H1 (cell line): ENCODE data around the gene PACSIN2. TPM values are rescaled to one million over a fixed set of nuclear protein-coding genes. Genes with fewer than 3 reads are reported as not detected.

Source experiments
- CTCF ChIA-PET: fragments of 300-600 bp; sonication (Branson Sonifier 250); formaldehyde crosslinking; loops from one replicate; lab custom pipeline; 2021; ENCODE audit not compliant: partially characterized antibody; lab: Charles Lee
- POLR2A ChIA-PET: fragments of 300-600 bp; sonication (Branson Sonifier 250); formaldehyde crosslinking; loops from one replicate; lab custom pipeline; 2021; ENCODE audit warnings: inconsistent platforms; ENCODE audit not compliant: partially characterized antibody; lab: Charles Lee
- DNase-seq, 2 experiments: peaks; one replicate each; pipeline versions ENCODE4 v3.0.0 to v3.0.0-alpha.2; 2010 to 2022; ENCODE audit warnings: low spot score in 2 of 2, low read depth in 1 of 2, mixed read lengths in 1 of 2
- FAIRE-seq: peaks from 2 replicates; lab custom pipeline; 2011; peaks lifted over from hg19 to GRCh38; lab: Jason Lieb, UNC
- H2AFZ ChIP-seq: 2 replicates; pipeline ENCODE4 v1.8.1; 2012; ENCODE audit warnings: low read length, inconsistent platforms
- H2AK5ac ChIP-seq: 2 replicates; pipeline ENCODE4 v1.6.1; 2013; ENCODE audit warnings: low read depth, low read length
- H2BK120ac ChIP-seq: replicated peaks from 2 replicates; pipeline ENCODE3; 2013; ENCODE audit warnings: low read depth, low read length, inconsistent platforms
- H2BK12ac ChIP-seq: 2 replicates; pipeline ENCODE4 v1.6.1; 2013; ENCODE audit warnings: low read depth, low read length
- H2BK15ac ChIP-seq: 2 replicates; pipeline ENCODE4 v1.6.1; 2013; ENCODE audit warnings: low read length
- H2BK20ac ChIP-seq: 2 replicates; pipeline ENCODE4 v1.6.1; 2013; ENCODE audit warnings: low read length
- H2BK5ac ChIP-seq: 2 replicates; pipeline ENCODE4 v1.6.1; 2013; ENCODE audit warnings: low read depth, low read length
- H3K14ac ChIP-seq: 2 replicates; pipeline ENCODE4 v1.6.1; 2013; ENCODE audit warnings: inconsistent platforms; ENCODE audit not compliant: insufficient read length
- H3K18ac ChIP-seq: 2 replicates; pipeline ENCODE4 v1.6.1; 2013; ENCODE audit warnings: low read length; ENCODE audit errors: extremely low read depth
- H3K23ac ChIP-seq: 2 replicates; pipeline ENCODE4 v1.6.1; 2013; ENCODE audit warnings: inconsistent platforms; ENCODE audit not compliant: insufficient read length
- H3K23me2 ChIP-seq: 2 replicates; pipeline ENCODE4 v1.6.1; 2013; ENCODE audit warnings: low read depth, low read length
- H3K27ac ChIP-seq: 2 replicates; pipeline ENCODE4 v1.6.1; 2011; ENCODE audit warnings: low read depth, low read length, inconsistent platforms
- H3K27me3 ChIP-seq, 4 experiments: replicated peaks in 1 of 4; 1 replicate in 1 of 4; 2 replicates in 3 of 4; pipeline versions ENCODE4 v1.6.1 to v1.8.1; 2011 to 2013; ENCODE audit warnings: low read length in 3 of 4, mild to moderate bottlenecking in 3 of 4, inconsistent platforms in 2 of 4, mixed read lengths in 2 of 4, moderate library complexity in 1 of 4; ENCODE audit not compliant: control insufficient read depth in 3 of 4, insufficient read depth in 3 of 4; ENCODE audit errors: extremely low read depth in 1 of 4
- H3K36me3 ChIP-seq, 4 experiments: 2 replicates each; pipeline versions ENCODE4 v1.6.1 to v1.8.1; 2011 to 2013; ENCODE audit warnings: mild to moderate bottlenecking in 4 of 4, low read length in 3 of 4, moderate library complexity in 2 of 4, control low read depth in 1 of 4, inconsistent platforms in 1 of 4; ENCODE audit not compliant: insufficient read depth in 4 of 4, control insufficient read depth in 2 of 4
- H3K4ac ChIP-seq: replicated peaks from 2 replicates; pipeline ENCODE3; 2013; ENCODE audit warnings: low read length, low read depth, mixed read lengths, inconsistent platforms; ENCODE audit not compliant: insufficient read length
- H3K4me1 ChIP-seq, 4 experiments: replicated peaks in 1 of 4; 1 replicate in 1 of 4; 2 replicates in 3 of 4; pipeline versions ENCODE4 v1.6.1 to v1.8.1; 2011 to 2013; ENCODE audit warnings: low read length in 3 of 4, inconsistent platforms in 2 of 4, mixed read lengths in 1 of 4; ENCODE audit not compliant: insufficient read depth in 4 of 4, control insufficient read depth in 3 of 4
- H3K4me2 ChIP-seq, 2 experiments: 2 replicates each; pipeline versions ENCODE4 v1.6.1 to v1.8.1; 2011 to 2013; ENCODE audit warnings: low read depth in 2 of 2, low read length in 2 of 2, control low read depth in 1 of 2, inconsistent platforms in 1 of 2, mild to moderate bottlenecking in 1 of 2; ENCODE audit not compliant: insufficient read depth in 1 of 2
- H3K4me3 ChIP-seq, 4 experiments: fragments of 200-600, 300-600 bp in 1 of 4; sonication (generic), shearing (Covaris generic), sonication (Bioruptor Twin) in 1 of 4; 2 replicates each; pipeline versions ENCODE4 v1.5.1 to v1.8.1; 2011 to 2016; ENCODE audit warnings: low read length in 4 of 4, low read depth in 3 of 4, control low read depth in 2 of 4, inconsistent platforms in 2 of 4, mild to moderate bottlenecking in 2 of 4, mixed read lengths in 1 of 4, moderate library complexity in 1 of 4; ENCODE audit not compliant: insufficient read depth in 2 of 4; ENCODE audit errors: extremely low read depth in 1 of 4
- H3K56ac ChIP-seq: replicated peaks from 2 replicates; pipeline ENCODE3; 2013; ENCODE audit warnings: low read depth, mild to moderate bottlenecking, mixed read lengths, low read length, inconsistent platforms; ENCODE audit not compliant: insufficient read length
- H3K79me1 ChIP-seq: 2 replicates; pipeline ENCODE4 v1.6.1; 2013; ENCODE audit warnings: low read depth, low read length, control low read depth
- H3K79me2 ChIP-seq, 2 experiments: 2 replicates each; pipeline versions ENCODE4 v1.6.1 to v1.8.1; 2012 to 2013; ENCODE audit warnings: low read length in 2 of 2, mild to moderate bottlenecking in 2 of 2, inconsistent platforms in 1 of 2; ENCODE audit not compliant: insufficient read depth in 2 of 2, control insufficient read depth in 1 of 2
- H3K9ac ChIP-seq, 4 experiments: replicated peaks in 1 of 4; 1 replicate in 1 of 4; 2 replicates in 3 of 4; pipeline versions ENCODE4 v1.6.1 to v1.8.1; 2011 to 2013; ENCODE audit warnings: low read depth in 3 of 4, low read length in 3 of 4, control low read depth in 2 of 4, mild to moderate bottlenecking in 2 of 4, moderate library complexity in 2 of 4, inconsistent platforms in 1 of 4; ENCODE audit errors: extremely low read depth in 1 of 4
- H3K9me3 ChIP-seq, 2 experiments: 2 replicates each; pipeline versions ENCODE4 v1.6.1 to v1.8.1; 2012 to 2013; ENCODE audit warnings: mild to moderate bottlenecking in 2 of 2, moderate library complexity in 2 of 2, control low read depth in 1 of 2, inconsistent platforms in 1 of 2, low read depth in 1 of 2, low read length in 1 of 2, mixed read lengths in 1 of 2; ENCODE audit not compliant: insufficient read depth in 2 of 2
- H4K20me1 ChIP-seq, 2 experiments: replicated peaks in 1 of 2; 2 replicates each; pipeline versions ENCODE3 to v1.8.1; 2011 to 2013; ENCODE audit warnings: inconsistent platforms in 2 of 2, low read length in 2 of 2, mild to moderate bottlenecking in 1 of 2; ENCODE audit not compliant: insufficient read depth in 2 of 2, control insufficient read depth in 1 of 2
- H4K5ac ChIP-seq: 2 replicates; pipeline ENCODE4 v1.6.1; 2013; ENCODE audit warnings: low read length, low read depth, mixed read lengths, inconsistent platforms; ENCODE audit not compliant: insufficient read length
- H4K8ac ChIP-seq: 2 replicates; pipeline ENCODE4 v1.8.0; 2013; ENCODE audit warnings: mild to moderate bottlenecking, moderate library complexity, low read length, inconsistent platforms; ENCODE audit not compliant: insufficient read depth; ENCODE audit errors: extremely low read depth
- H4K91ac ChIP-seq: replicated peaks from 2 replicates; pipeline ENCODE3; 2013; ENCODE audit warnings: low read length, mixed read lengths, inconsistent platforms; ENCODE audit not compliant: insufficient read length
- BCL11A ChIP-seq, 2 experiments: IDR thresholded peaks; one replicate each; pipeline ENCODE4 v1.6.1; 2011; ENCODE audit warnings: low read depth in 2 of 2, low read length in 2 of 2, mild to moderate bottlenecking in 2 of 2
- BRCA1 ChIP-seq: IDR thresholded peaks from 2 replicates; pipeline ENCODE4 v1.6.1; 2012; ENCODE audit warnings: low read depth, low read length, improper control_type of control experiment
- CREB1 ChIP-seq: IDR thresholded peaks from 2 replicates; pipeline ENCODE4 v1.6.1; 2012; ENCODE audit warnings: inconsistent platforms
- CTCF ChIP-seq, 3 experiments: IDR thresholded peaks; 1 replicate in 2 of 3; 2 replicates in 1 of 3; pipeline versions ENCODE4 v1.5.1 to v1.6.1; 2011; ENCODE audit warnings: low read length in 3 of 3, mild to moderate bottlenecking in 3 of 3, inconsistent platforms in 2 of 3, low read depth in 1 of 3, moderate library complexity in 1 of 3; ENCODE audit not compliant: insufficient read depth in 1 of 3; ENCODE audit errors: control extremely low read depth in 1 of 3
- GABPA ChIP-seq: IDR thresholded peaks from 2 replicates; pipeline ENCODE4 v1.6.1; 2011; ENCODE audit warnings: mild to moderate bottlenecking, low read length, moderate library complexity, borderline replicate concordance; ENCODE audit not compliant: insufficient read depth
- JUND ChIP-seq: IDR thresholded peaks from 2 replicates; pipeline ENCODE4 v1.6.1; 2011; ENCODE audit warnings: mild to moderate bottlenecking, improper control_type of control experiment, low read length
- KDM4A ChIP-seq: IDR thresholded peaks from one replicate; pipeline ENCODE4 v1.7.1; 2012; ENCODE audit warnings: low read depth, mild to moderate bottlenecking, moderate library complexity, low read length, inconsistent platforms; ENCODE audit not compliant: severe bottlenecking
- KDM5A ChIP-seq: fragments of 200-600 bp; IDR thresholded peaks from 2 replicates; pipeline ENCODE4 v1.7.1; 2012; ENCODE audit warnings: mild to moderate bottlenecking, low read length, inconsistent platforms, mixed read lengths
- SP1 ChIP-seq: IDR thresholded peaks from 2 replicates; pipeline ENCODE4 v1.6.1; 2011; ENCODE audit warnings: low read depth, low read length
- SUZ12 ChIP-seq: fragments of 200-600 bp; sonication (generic); IDR thresholded peaks from 2 replicates; pipeline ENCODE4 v1.6.1; 2012; ENCODE audit warnings: mild to moderate bottlenecking, inconsistent platforms, low read length, moderate library complexity, mixed read lengths
- TCF12 ChIP-seq: IDR thresholded peaks from 2 replicates; pipeline ENCODE4 v1.6.1; 2011; ENCODE audit warnings: low read depth, mild to moderate bottlenecking, low read length
- YY1 ChIP-seq: IDR thresholded peaks from 2 replicates; pipeline ENCODE4 v1.6.1; 2011; ENCODE audit warnings: low read depth, mild to moderate bottlenecking, low read length
- WGBS, 2 experiments: shearing (Covaris generic) in 1 of 2; methylation state at CpG; one replicate each; pipeline versions ENCODE4 v1.1.6 to v1.1.7; 2013 to 2015; ENCODE audit warnings: low lambda C conversion rate in 2 of 2, mixed read lengths in 2 of 2, inconsistent platforms in 1 of 2, low coverage in 1 of 2, missing lambda C conversion rate in 1 of 2; ENCODE audit not compliant: insufficient replicate concordance in 2 of 2, insufficient coverage in 1 of 2, insufficient read length in 1 of 2; ENCODE audit errors: extremely low coverage in 1 of 2, missing lambda C conversion rate in 1 of 2; 5-methylcytosine and 5-hydroxymethylcytosine counted together
- polyA plus RNA-seq, 7 experiments: library from polyadenylated mRNA; depleted of rRNA in 3 of 7; stranded (reverse) in 5 of 7; unstranded in 2 of 7; fragments of >200 nt in 5 of 7; fragments of 200-250 nt in 2 of 7; gene quantifications; 1 replicate in 5 of 7; 2 replicates in 1 of 7; 4 replicates in 1 of 7; pipeline versions ENCODE4 v1.2.1 to v1.2.3, GENCODE V29; 2011 to 2013; ENCODE audit warnings: missing spikeins in 2 of 7, mixed read lengths in 2 of 7
- total RNA-seq: library from RNA; stranded (reverse); fragmentation: NEBNext Ultra II Directional; extraction: Animal tissue kit (Norgen Biotek cat#: 25700); gene quantifications from 2 replicates; pipeline ENCODE4 v1.2.1, GENCODE V29; 2021

The PACSIN2 gene
- total and polyA plus RNA-seq, 2 of the 8 experiments (the other 6 are each of a cell fraction or from before 2014, with no cell fraction given): 44.8 to 64.2 TPM

DNA sequence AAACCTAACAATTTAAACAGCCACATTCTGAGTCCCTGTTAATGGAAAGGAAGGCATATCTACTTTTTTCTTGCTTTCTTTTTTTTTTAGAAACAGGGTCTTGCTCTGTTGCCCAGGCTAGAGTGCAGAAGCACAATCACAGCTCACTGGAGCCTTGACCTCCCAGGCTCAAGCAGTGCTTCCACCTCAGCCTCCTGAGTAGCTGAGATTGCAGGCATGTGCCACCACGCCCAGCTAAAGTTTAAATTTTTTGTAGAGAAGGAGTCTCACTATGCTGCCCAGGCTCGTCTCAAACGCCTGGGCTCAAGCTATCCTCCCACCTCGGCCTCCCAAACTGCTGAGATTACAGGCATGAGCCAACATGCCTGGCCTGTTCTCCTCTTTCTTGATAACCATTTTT, 183.2 kb downstream of the PACSIN2 start:
- Histone ChIP-seq H3K27me3 (no peaks in the 10 kb centered on the region), H3K9ac (no peak overlapping the region), H3K4me3 (no peak overlapping the region), H3K27ac (no peak overlapping the region), H3K79me2 (no peaks in the 10 kb centered on the region), H2BK120ac (no peak overlapping the region), H2BK15ac (no peak overlapping the region), H2BK5ac (no peak overlapping the region), H3K14ac (no peak overlapping the region), H3K56ac (no peak overlapping the region), H3K23me2 (no peaks in the 10 kb centered on the region), H4K5ac (no peak overlapping the region), H4K8ac (no peak overlapping the region), H2BK20ac (no peak overlapping the region), H3K36me3 (peaks cover 0 to 3% (median 0%) of the 10 kb centered on the region in 4 experiments; a peak in 1 of 8 replicates), H2BK12ac (no peak overlapping the region), H2AK5ac (no peak overlapping the region), H4K91ac (no peak overlapping the region), H2AFZ (no peak overlapping the region), H3K4me2 (no peak overlapping the region), H3K9me3 (no peaks in the 10 kb centered on the region), H4K20me1 (no peaks in the 10 kb centered on the region), H3K79me1 (no peaks in the 10 kb centered on the region), H3K18ac (no peak overlapping the region), H3K4me1 (no peaks in the 10 kb centered on the region), H3K4ac (no peak overlapping the region), H3K23ac (no peak overlapping the region)
- TF ChIP-seq KDM4A (no peak), SP1 (no peak), SUZ12 (no peak), BRCA1 (no peak), CTCF (IDR thresholded peaks at IDR 0.05; ENCODE audit: control extremely low read depth in 1 of 3, insufficient read depth in 1 of 3, low read depth in 1 of 3, low read length in 3 of 3) (no peak), JUND (no peak), TCF12 (no peak), GABPA (no peak), CREB1 (no peak), BCL11A (IDR thresholded peaks at IDR 0.05; ENCODE audit: low read depth in 2 of 2, low read length in 2 of 2) (no peak), KDM5A (no peak), YY1 (no peak)
- WGBS, 2 experiments: 84% methylated on average over 4 of the region's 4 CpGs; no CpG with 5 or more reads in 1 of the 2 experiments
- no peak for DNase-seq
- ChIA-PET POLR2A (no interaction called here), CTCF (interaction anchor here (0.6 kb wide), 1 partner anchor 792 kb away, joined by 3 read pairs; no protein-coding TSS in a partner anchor)
- no peak for FAIRE-seq
